Stimulated activated CD4-positive, alpha-beta T cell treated with anti-CD3 and anti-CD28 coated beads, TNF-alpha, amount 100 ng/mL, for 4 hours (primary cell): Measurements from ENCODE around the gene JPH3.

Experiments used
- DNase-seq, 3 experiments: peaks; one replicate each; pipeline ENCODE4 v3.0.0-alpha.2; 2020; ENCODE audit warnings: low read depth in 3 of 3

Gene JPH3

DNA sequence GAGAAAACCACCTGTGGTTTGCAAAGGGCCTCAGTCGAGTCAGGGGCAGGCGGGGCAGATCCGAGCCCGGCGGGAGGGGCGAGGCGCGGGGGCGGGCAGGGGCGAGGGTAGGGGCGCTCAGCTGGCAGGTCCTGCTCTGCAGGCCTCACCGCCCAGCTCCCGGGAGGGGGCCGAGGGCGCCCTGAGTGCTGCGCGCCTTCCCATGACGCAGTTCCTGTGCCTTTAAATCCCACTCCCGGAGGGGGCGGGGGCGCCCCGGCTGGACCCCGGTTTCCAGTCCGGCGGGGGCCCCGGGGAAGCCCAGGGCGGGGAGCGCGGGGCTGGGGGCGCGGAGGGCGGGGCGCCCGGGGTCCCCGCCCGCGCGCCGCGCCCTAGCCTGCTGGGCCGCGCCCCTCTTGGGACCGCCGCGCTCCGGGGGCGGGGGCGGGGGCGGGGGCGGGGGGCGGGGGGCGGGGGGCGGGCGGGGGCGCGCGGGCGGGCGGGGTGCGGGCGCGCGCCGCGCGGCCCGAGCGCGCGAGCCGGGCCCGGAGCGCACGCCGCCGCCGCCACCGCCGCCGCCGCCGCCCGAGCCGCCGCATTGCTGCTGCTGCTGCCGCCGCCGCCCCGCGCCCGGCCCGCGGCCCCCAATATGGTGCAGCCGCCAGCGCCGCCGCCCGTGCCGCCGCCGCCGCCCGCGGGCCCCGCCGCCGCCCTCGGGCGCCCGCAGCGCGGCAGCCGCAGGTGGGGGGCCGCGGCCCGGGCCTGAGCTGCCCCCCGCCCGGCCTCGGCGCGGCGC is at the start of gene JPH3:
TSS of gene JPH3 (plus strand) at position 508 of the 775 bp plus-strand sequence. CDS start 639 bp downstream, outside the sequence.
- DNase-seq: no peak

DNA sequence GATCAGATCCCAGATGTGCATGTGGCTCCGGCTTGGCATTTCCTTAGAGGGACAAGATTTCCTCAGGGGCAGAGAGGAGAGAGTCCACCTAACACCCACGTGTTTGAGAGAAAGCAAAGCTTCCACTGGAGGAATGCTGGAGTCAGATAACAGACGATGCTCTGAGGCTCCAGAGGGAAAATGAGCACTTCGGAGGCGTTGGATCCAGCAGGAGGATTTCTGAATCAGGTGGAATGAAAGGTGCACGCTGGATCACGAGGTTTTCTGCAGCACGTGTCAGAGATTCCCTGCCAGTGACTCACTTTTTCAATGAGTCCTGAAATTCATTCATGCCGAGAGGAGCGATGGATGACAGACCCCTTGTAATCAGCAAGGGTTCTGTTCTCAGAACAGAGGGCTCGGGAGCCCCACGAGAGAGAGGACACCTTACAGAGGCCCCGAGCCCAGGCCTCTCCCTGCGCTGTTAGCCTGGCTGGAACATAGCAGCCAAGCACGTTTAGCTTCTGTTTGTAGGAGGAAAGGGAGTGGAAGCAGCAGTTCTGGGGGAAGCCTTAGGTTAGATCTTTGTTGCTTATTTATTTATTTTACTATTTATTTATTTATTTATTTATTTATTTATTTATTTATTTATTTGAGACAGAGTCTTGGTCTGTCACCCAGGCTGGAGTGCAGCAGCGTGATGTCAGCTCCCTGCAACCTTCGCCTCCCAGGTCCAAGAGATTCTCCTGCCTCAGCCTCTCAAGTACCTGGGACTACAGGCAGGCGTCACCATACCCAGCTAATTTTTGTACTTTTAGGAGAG is 49.3 kb upstream of the JPH3 start:
- DNase-seq: no peak

DNA sequence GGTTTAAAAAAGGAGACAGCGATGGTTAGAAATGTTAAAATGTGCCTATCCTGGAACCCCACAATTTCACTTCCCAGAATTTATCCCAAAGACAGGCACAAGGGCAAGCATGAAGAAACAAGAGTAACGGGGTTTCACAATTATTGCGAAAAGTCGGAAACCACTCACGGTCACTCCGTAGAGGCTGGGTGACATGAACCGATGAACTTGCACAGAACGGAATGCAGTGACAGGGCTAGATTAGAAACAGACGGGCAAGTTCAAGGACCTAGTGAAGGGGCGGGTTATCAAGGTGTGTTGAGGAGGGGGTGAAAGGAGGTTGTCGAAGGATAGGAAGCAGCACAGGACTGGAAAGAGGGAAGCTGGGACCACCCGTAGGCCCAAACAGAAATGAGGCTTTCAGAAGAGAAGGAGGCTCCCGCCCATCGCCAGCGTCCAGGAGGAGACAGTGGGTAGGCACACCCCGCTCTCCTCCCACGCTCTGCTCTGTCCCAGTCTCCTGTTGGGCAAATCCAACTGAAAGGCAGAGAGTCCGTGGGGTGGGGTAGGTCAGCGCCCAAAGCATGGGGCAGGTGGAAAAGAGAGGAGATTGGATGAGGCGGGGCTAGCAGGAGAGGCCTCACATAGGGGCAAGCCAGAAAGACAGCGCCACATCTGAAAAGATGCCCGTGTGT is 47.4 kb upstream of the JPH3 start:
- DNase-seq: no peak

DNA sequence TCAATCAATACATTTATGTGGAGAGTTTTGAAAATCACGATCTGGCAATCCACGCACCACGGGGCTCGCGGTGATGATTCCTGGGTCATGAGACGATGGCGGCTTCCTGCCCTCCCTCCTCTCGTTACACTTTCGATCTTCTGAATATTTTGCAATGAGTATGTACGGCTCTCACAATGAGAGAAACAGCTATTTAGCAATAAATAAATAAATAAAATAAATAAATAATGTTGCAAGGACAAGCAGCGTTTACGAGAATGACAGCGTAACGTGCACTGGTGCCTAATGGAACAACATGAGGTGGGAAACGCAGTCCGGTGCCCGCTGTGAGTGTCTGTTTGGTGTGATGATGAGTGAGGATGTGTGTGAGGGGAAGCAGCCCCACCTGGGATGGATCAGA is 46.7 kb upstream of the JPH3 start:
- DNase-seq: no peak

DNA sequence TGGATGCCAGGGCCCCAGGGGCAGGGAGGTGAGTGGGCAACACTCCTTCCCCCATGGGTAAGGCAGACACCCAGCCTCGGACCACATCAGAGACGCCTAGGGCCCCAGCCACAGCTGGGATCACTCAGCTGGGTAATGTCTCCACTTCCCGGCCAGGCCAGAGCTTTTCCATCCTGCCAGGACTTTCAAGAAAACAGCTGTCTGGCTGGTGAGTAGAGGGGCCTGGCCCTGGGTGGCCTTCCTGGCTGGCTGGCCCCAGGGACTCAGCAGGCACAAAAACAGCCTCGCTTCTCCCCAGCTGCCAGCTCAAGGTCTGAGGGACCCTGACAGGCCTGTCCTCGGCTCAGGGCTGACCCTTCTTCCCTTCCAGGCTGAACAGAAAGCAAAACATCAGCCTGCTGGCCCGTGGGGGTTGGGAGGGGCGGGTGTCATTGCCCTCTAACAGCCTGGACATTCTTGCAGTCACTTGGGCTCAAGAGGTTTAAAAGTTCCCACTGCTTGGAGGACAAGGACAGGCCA is 45.3 kb upstream of the JPH3 start:
- DNase-seq: no peak

DNA sequence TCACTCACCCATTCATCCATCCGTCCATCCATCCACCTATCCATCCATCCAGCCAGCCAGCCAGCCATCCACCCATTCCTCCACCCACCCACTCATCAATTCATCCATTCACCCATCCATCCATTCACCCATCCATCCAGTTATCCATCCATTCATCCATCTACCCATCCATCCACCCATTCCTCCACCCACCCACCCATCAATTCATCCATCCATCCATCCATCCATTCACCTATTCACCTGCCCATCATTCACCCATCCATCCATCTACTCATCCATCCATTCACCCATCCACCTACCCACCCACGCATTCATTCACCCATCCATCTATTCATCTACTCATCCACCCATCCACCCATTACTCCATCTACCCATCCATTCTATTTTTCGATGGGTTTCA is 43.6 kb upstream of the JPH3 start:
- no peak for DNase-seq

DNA sequence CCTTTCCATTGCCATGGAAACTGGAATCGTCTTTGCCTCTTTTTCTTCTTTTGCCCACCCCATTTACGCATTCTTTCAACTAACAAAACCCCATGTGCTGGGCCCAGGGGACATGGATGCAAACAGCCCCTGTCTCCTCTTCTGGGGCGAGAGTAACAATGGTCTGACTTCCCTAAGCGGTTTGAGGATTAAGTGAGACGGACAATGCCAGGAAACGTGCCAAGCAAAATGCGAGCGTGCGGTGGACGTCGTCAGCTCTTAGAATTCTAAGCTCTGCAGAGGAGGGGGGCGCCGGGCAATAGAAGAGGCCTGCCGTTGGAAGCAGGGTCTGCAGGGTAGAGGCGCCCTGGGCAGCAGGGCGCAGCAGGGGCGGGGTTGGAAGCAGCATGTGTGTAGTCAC is 42.4 kb upstream of the JPH3 start:
- no peak for DNase-seq

DNA sequence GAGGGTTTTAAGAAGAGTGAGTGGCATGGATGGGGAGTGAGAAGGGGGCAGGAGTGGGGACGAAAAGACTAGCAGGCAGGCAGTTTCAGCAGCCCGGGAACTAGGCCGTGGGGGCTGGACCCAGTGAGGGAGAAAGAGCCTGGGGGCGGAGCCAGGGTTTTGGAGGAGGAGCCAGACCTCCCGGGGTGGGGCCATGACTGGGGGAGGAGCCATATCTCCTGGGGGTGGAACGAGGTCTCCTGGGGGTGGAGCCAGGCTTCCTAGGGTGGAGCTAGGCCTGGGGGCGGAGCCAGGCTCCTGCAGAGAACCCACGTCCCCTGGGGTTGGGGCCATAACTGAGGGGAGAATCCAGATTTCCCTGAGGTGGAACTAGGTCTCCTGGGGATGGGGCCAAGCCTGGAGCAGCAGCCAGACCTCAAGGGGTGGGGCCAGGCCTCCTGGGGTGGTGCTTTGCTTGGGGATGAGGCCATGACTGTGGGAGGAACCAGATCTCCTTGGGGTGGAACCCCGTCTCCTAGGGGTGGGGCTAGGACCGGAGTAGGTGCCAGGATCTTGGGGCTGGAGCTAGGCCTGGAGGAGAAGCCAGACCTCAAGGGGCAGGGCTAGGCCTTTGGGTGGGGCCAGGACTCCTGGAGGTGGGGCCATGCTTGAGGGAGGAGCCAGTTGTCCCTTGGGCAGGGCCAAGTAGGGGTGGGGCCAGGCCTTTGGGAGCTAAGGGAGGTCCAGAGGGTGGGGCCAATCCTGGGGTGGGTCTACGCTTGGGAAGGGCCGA is 41.7 kb upstream of the JPH3 start:
- DNase-seq: no peak

DNA sequence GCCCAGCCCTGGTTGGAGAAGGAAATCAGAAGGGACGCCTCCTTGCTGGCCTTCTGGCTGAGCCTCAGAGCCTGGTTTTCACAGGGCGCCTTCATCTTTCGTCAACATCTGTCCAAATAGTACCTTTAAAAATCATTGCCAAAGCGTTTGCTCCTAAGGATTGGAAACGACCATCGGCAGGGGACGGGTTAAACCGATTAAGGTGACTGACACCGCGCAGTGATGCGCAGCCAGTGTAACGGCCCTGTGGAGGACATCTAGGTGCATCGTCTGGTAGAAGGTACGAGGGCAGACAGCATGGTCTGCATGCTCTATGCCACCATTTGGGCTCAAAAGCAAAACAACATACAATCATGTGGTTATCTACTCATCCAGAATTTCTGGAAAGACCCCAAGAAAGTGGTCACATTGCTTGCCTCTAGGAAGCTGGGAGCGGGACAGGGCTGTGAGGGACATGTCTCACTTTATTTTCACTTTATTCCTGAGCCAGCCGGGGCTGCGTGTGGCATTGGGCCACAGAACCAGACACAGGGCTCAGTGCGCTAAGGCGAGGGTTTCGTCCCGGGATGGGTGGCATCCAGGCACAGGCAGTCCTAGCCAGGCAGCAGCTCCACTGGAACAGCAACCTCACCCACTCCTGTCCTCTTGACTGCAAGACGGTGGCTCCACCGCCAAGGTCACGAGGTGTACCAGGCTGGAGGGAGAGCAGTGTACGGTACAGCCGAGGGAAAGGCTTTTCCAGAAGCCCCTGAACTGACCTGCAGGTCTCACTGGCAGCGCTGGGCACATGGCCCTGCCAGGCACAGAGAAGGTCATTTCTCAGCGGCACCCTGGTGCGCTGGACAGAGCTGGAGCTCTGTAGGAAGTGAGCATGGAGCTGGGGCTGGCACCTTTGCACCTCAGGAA is 40.9 kb upstream of the JPH3 start:
- no peak for DNase-seq

DNA sequence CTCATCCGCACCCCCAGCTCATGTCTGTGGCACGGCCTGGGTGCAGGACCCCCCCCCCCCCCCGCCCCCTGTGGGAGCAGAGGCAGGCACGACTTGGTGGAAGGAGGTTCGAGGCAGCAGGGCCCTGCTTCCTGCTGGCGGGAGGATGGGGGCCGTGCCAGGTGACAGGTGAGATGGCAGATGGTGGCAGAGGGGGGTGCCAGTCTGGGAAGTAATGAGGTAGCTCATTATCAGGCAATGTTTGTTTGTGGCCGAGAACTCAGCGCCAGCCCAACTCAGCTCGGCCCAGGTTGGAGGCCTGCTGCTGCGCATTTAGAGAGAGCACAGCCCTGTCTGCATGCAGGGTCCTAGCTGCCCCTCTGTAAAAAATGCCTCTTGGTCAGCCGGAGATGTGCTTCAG is 40.1 kb upstream of the JPH3 start:
- DNase-seq: no peak

DNA sequence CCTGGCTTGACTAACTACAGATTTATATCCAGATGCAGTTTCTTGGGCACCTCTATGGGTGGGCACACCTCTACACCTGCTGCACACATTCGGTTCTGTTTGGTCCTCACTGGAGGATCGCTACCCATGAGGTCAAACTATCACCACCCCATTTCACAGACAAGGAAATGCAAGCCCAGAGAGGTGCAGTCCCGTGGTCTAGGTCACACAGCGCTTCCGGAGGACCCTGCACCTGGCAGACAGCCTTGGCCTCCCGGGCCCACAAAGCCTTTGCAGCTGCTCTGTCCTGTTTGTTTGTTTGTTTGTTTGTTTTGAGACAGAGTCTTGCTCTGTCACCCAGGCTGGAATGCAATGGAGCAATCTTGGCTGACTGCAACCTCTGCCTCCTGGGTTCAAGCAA is 39.3 kb upstream of the JPH3 start:
- no peak for DNase-seq

DNA sequence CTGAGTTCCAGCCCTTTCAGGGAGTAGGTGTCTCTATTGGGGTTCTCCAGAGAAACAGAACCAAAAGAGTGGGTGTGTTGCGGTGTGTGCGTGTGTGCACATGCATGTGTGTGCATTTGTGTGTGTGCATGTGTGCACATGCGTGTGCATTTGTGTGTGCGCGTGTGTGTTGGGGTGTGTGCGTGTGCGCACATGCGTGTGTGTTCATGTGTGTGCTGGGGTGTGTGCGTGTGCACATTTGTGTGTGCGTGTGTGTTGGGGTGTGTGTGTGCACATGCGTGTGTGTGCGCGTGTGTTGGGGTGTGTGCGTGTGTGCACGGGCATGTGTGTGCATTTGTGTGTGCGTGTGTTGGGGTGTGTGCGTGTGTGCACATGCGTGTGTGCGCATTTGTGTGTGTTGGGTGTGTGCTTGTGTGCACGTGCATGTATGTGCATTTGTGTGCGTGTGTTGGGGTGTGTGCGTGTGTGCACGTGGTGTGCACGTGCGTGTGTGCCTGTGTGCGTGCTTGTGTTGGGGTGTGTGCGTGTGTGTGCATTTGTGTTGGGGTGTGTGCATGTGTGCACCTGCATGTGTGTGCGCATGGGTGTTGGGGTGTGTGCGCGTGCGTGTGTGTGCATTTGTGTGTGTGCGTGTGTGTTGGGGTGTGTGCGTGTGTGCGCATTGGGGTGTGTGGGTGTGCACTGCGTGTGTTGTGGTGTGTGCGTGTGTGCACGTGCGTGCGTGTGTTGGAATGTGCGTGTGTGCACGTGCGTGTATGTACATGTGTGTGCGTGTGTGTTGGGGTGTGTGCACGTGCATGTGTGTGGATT is 38.4 kb upstream of the JPH3 start:
- no peak for DNase-seq

DNA sequence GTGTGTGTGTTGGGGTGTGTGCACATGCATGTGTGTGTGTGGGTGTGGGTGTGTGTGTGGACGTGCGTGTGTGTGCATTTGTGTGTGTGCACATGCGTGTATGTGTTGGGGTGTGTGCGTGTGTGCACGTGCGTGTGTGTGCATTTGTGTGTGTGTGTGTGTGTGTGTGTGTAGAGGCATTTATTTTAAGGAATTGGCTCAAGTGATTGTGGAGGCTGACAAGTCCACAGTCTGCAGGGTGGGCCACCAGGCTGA is 37.9 kb upstream of the JPH3 start:
- DNase-seq: no peak

DNA sequence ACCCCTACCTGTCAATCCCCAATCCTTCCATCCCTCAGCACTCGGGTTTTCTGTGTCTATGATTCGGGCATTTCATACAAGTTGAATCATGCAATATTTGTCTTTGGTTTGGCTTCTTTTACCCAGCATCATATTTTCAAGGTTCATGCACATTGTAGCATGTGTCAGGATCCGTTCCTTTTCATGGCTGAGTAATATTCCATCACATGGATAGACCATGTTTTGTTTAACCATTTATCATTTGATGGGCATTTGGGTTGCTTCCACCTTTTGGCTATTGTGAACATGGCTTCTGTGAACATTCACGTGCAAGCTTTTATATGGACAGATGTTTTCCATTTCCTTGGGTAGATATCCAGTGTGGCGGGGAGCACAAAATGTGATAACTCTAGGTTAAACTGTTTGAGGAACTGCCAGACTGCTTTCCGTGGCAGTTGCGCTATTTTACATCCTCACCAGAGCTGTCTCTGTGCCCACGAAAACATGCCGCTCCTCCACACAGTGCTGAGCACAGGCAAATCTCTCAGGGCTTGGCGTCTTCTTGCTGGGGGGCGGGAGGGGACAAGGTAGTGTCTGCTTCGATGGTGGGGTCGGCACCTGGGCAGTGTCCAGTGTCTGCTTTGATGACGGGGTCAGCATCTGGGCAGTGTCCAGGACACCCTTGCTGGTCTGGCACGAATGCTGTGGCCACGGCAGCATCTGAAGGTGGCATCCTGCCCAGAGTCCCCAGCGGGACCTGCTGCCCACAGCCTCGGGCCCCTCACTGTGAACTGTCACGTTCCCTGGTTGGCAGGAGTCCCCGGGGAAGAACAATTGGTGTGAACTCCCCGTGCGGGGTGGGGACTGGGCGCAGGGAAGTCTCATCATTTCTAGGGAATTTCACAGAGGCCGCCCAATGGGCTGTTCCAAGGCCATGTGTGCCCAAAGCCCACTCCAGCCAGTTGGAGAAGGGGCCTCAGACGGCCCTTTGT is 32.4 kb upstream of the JPH3 start:
- DNase-seq: no peak

DNA sequence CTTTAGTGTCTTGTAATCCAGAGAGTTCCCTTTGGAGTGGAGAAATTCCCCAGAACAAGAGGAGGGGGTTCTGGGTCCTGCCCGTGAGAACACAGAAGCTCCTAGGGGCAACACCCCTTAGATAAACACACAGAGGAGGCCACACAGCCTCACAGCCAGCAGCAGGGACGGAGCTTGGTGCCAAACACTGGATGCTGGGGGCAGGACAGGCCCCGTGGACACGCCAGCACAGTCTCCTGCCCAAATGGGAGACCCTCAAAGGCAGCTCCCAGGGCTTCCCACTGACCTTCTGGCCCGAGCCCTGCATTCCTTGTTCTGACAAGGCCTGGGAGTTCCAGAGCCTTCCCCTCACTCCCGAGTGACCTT is 31.8 kb upstream of the JPH3 start:
- no peak for DNase-seq

DNA sequence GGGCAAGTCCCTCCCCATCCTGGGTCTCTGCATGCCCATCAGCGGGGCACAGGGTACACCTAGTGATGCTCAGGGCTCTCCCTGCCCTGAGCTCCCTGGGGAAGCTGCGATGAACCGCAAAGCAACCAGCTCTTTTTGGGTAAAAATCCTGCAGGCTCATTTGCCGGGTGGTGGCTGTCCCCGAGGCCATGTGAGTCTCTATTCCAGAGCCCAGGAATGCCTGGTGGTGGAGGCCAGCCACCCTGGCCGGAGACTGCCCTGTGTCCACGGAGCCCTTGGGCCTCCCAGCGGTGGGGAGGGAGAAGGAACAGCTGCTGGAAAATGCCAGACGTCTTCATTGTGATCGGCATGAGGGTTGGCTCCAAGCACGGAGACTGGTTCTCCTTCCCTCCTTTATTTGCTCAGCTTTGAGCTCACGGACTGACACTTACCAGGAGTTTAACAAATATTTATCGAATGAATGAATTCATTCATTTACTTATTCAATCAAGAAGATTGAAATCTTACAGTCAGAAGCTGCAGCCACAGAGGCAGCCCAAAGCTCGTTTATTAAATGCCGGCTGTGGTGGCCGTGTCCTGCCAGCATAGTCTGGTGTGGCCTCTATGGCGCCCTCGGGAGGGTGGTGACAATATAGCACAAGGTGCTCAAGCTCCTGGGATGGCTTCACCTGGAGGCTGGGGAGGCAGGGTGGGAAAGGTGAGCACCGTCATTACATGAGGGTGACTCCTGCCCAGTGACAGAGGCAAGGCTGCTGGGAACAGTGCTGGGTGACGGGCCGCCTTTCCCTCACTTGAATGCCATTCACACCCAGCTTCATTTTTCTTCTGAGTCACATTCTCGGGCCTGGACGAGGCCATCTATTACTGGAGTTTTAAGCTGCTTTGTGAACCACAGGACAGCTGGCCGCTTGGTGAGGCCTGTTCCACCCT is 31.1 kb upstream of the JPH3 start:
- DNase-seq: no peak

DNA sequence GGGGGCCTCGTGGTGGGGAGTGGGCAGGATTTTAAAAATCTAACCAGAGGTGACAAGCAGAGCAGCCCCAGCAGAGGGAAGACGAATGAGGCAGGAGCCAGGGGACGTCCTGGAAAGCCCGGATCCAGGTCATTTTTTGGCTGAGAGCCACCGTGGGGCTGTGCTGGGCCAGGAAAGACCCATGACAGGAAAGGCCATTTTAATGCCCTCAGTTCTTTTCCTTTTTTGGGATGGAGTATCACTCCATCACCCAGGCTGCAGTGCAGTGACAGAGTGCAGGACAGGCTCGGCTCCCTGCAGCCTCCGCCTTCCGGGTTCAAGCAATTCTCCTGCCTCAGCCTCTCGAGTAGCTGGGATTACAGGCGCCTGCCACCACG is 30.5 kb upstream of the JPH3 start:
- DNase-seq: no peak

DNA sequence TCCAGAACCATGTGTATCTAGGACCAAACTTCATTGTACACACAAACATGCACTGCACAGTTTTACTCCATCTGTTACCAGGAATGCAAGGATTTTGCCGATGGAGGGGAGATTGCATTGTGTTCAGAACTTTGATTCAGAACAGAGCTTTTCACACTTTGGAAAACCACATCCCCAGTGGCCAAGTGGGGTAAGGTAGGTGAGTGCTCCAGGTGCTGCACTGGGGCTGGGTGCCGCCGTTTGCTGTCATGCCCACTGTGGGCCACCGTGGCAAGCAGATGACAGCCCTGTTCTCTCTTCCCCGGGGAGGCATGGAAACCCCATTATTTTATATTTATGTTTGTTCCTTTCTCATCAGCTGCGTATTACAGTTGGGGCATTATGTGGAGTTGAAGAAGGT is 29.3 kb upstream of the JPH3 start:
- DNase-seq: no peak
